ENCODE data around the gene UBE2L5. TPM values are rescaled to one million over a fixed set of nuclear protein-coding genes. Genes with fewer than 3 reads are reported as not detected.

UBE2L5 gene
- total RNA-seq, 2 experiments from 2014 or later: not detected

GRCh38 chr13:30400376-30400775 is 21.9 kb upstream of the UBE2L5 start:
- ChIA-PET POLR2A (no interaction called here), CTCF (interaction anchor here (0.6 kb wide), 1 partner anchor 268 kb away, joined by 4 read pairs; no protein-coding TSS in a partner anchor)

GRCh38 chr13:30401347-30401746 is 20.9 kb upstream of the UBE2L5 start:
- POLR2A ChIA-PET: no interaction called here
- CTCF ChIA-PET: no interaction called here

GRCh38 chr13:30403456-30403855 is 18.8 kb upstream of the UBE2L5 start:
- CTCF ChIA-PET: no interaction called here
- POLR2A ChIA-PET: no interaction called here

GRCh38 chr13:30404207-30404606 is 18.1 kb upstream of the UBE2L5 start:
- CTCF ChIA-PET: no interaction called here
- POLR2A ChIA-PET: no interaction called here

GRCh38 chr13:30406779-30407416 is 15.4 kb upstream of the UBE2L5 start:
- CTCF ChIA-PET: interaction anchor here (1.5 kb wide), 1 partner anchor 34 kb away, joined by 10 read pairs; no protein-coding TSS in a partner anchor
- POLR2A ChIA-PET: no interaction called here

- CTCF ChIA-PET: interaction anchor here (0.5 to 1.5 kb wide), 4 partner anchors 24 to 218 kb away, joined by 3 to 10 read pairs (median 4); no protein-coding TSS in a partner anchor
- POLR2A ChIA-PET: no interaction called here
Observed at GRCh38 chr13:30408319-30409101, 13.8 kb upstream of the UBE2L5 start.

GRCh38 chr13:30409886-30410704 is 12.2 kb upstream of the UBE2L5 start:
- POLR2A ChIA-PET: interaction anchor here (0.6 kb wide), 1 partner anchor 267 kb away, joined by 4 read pairs; no protein-coding TSS in a partner anchor

GRCh38 chr13:30410705-30411125 is 11.6 kb upstream of the UBE2L5 start:
- CTCF ChIA-PET: no interaction called here

More at GRCh38 chr13:30409886-30410704, 12.2 kb upstream of the UBE2L5 start:
- CTCF ChIA-PET: no interaction called here

GRCh38 chr13:30412346-30412745 is 9.9 kb upstream of the UBE2L5 start:
- CTCF ChIA-PET: interaction anchor here (1.1 kb wide), 1 partner anchor 632 kb away, joined by 3 read pairs; no protein-coding TSS in a partner anchor
- POLR2A ChIA-PET: no interaction called here

More at GRCh38 chr13:30410705-30411125, 11.6 kb upstream of the UBE2L5 start:
- POLR2A ChIA-PET: interaction anchor here (0.6 kb wide), 1 partner anchor 268 kb away, joined by 4 read pairs; no protein-coding TSS in a partner anchor

- ChIA-PET POLR2A (no interaction called here), CTCF (no interaction called here)
Observed at GRCh38 chr13:30413842-30414241, 8.5 kb upstream of the UBE2L5 start.

GRCh38 chr13:30415430-30416030 is 6.8 kb upstream of the UBE2L5 start:
- ChIA-PET CTCF (interaction anchor here (0.6 kb wide), 1 partner anchor 144 kb away, joined by 4 read pairs; no protein-coding TSS in a partner anchor), POLR2A (interaction anchor here (0.6 kb wide), 1 partner anchor 269 kb away, joined by 3 read pairs; no protein-coding TSS in a partner anchor)

- ChIA-PET POLR2A (no interaction called here), CTCF (no interaction called here)
Observed at GRCh38 chr13:30416471-30416870, 5.8 kb upstream of the UBE2L5 start.

- POLR2A ChIA-PET: no interaction called here
- CTCF ChIA-PET: interaction anchor here (0.7 kb wide), 1 partner anchor 163 kb away, joined by 3 read pairs; no protein-coding TSS in a partner anchor
Observed at GRCh38 chr13:30418075-30418716, 4.1 kb upstream of the UBE2L5 start.

GRCh38 chr13:30418717-30419459 is 3.4 kb upstream of the UBE2L5 start:
- CTCF ChIA-PET: interaction anchor here (0.6 to 0.7 kb wide), 2 partner anchors 163 to 278 kb away, joined by 3 read pairs; no protein-coding TSS in a partner anchor
- POLR2A ChIA-PET: no interaction called here

GRCh38 chr13:30421093-30422053 is 920 bp upstream of the UBE2L5 start:
- POLR2A ChIA-PET: interaction anchor here (0.8 to 1.2 kb wide), 3 partner anchors 26 to 197 kb away, joined by 3 to 6 read pairs (median 4); partner anchors contain the start of gene USPL1

GRCh38 chr13:30423891-30424290 is 1.6 kb downstream of the UBE2L5 start:
- ChIA-PET POLR2A (no interaction called here), CTCF (no interaction called here)

More at GRCh38 chr13:30421093-30422053, 920 bp upstream of the UBE2L5 start:
- CTCF ChIA-PET: interaction anchor here (0.8 kb wide), 1 partner anchor 352 kb away, joined by 3 read pairs; no protein-coding TSS in a partner anchor

- POLR2A ChIA-PET: no interaction called here
Observed at GRCh38 chr13:30429235-30429634, 6.9 kb downstream of the UBE2L5 start.

More at GRCh38 chr13:30429235-30429634, 6.9 kb downstream of the UBE2L5 start:
- CTCF ChIA-PET: interaction anchor here (0.7 to 1.2 kb wide), 2 partner anchors 16 to 121 kb away, joined by 3 to 4 read pairs; no protein-coding TSS in a partner anchor

Data from activated CD8-positive, alpha-beta memory T cell treated with anti-CD3 and anti-CD28 coated beads for 36 hours (primary cell).